ENCODE measurements around the gene DLK1.

DNA sequence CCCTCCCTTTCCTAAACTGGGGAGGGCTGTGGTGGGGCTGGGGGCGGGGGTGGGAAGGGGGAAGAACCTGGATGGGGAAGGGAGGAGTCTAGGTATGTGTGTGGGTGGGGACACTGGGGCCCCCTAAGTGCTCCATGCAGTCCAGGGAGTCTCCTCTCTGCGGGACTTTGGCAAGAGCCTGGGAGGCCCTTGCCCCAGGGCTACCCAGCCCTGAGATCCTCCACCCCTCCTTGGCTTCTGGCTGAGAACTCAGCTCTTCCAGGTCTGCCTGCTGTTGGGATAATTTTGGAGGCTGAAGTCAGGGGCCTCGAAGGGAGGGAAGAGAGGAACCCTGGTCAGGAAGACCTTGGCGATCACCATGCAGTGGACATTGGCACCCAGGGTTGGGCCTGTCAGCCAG, 2.2 kb upstream of the DLK1 start:
- no peak for TF ChIP-seq CTCF (IDR thresholded peaks at IDR 0.05)
- TF ChIP-seq POLR2A (IDR thresholded peaks at IDR 0.05): no peak

Measured in lower leg skin (tissue), 3 donors.